C1 segment of cervical spinal cord (tissue), 14 donors: ENCODE measurements around the gene ATP7B.
"Not testable (repeated sequence)": the region's sequence is repeated elsewhere in the genome, so short reads cannot be mapped to it uniquely, and the experiment has no call there.

Source experiments
- DNase-seq, 14 donors: peaks; one replicate each; lab custom pipeline; 2025; lab: John Stamatoyannopoulos, UW

ATP7B gene

GRCh38 chr13:52010890-52011631 is at the start of gene ATP7B:
Gene ATP7B, minus strand, starts transcription at chr13:52011450. Its CDS starts 113 bp downstream, at chr13:52011337.
- DNase-seq = peak in 3 of 14 donors; percentile 34 to 56 (median 43)

GRCh38 chr13:52053460-52053859 is 42.2 kb upstream of the ATP7B start:
- DNase-seq = no peak

- DNase-seq = no peak
Measured at GRCh38 chr13:52051400-52051799, 40.1 kb upstream of the ATP7B start.

DNA sequence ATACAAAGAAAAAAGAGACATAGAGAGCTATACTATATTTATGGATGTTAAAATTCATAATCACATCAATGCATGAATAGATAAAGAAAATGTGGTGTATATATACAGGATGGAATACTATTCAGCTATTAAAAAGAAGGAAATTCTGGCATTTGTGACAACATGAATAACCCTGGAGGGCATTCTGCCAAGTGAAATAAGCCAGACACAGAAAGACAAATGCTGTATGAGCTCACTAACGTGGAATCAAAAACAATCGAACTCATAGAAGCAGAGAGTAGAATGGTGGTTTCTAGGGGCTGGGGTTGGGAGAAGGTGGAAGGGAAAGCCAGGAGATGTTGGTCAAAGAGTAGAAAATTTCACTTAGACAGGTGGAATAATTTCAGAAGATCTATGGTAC is 37.3 kb upstream of the ATP7B start:
- no peak for DNase-seq

- no peak for DNase-seq
Measured at GRCh38 chr13:52047463-52047862, 36.2 kb upstream of the ATP7B start.

- no peak for DNase-seq
Measured at GRCh38 chr13:52043675-52044074, 32.4 kb upstream of the ATP7B start.

DNA sequence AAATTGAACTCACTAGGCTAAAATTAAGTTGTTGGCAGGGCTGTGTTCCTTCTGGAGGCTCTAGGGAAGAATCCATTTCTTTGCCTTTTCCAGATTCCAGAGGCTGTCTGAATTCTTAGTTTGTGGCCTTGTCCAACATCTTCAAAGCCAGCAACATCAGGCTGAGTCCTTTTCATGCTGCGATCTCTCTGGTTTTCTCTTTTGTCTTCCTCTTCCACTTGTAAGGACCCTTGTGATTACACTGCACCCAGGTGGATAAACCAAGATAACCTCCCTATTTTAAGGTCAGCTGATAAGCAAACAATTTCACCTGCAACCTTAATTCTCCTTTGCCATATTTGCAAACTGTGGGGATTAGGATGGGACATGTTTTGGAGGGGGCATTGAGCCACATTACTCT is 24.8 kb upstream of the ATP7B start:
- DNase-seq = no peak

DNA sequence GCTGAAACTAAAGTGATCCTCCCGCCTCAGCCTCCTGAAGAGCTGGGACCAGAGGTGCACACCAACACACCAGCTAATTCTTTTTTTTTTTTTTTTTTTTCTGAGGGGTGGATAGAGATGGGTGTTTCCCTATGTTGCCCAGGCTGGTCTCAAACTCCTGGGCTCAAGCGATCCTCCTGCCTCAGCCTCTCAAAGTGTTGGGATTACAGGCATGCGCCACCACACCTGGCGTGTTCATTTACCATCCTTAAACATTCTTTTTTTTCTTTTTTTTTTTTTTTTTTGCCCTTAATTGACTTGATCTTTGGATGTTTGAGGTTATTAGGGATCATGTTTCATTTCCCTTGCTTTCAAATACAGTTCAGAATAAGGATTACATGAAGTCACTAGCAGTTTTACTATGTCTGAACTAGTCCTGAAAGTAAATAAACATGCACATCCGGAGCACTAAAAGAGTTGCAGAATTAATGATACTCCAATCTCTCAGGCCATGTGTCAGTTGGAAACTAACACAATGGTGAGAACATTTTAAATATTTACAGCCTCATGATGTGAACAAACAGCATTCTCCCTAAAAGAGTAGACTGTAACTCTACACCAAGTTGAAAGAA is 23.5 kb upstream of the ATP7B start:
- DNase-seq = no peak

DNA sequence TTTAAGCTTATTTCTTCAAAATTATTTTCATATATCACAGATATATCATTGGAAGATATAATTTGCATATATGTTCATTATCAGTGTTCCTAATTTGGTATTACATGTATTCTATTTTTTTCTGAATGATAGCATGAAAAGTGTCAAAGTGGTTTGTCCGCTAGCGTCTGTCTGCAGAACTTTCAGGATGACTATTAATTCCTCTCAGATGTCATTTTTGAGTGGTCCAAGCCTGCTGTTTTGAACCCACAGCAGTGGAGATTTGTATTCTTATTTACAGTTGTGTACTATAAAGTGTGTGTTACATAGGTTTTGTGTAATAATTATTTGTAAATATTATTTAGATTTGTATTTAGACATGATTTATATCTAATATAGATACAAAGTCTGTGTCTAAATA is 21.8 kb upstream of the ATP7B start:
- DNase-seq = no peak

GRCh38 chr13:52030401-52030800 is 19.2 kb upstream of the ATP7B start:
- not testable (repeated sequence) for DNase-seq

- no peak for DNase-seq
Measured at GRCh38 chr13:52029569-52029968, 18.3 kb upstream of the ATP7B start.

- no peak for DNase-seq
Measured at GRCh38 chr13:52027832-52028231, 16.6 kb upstream of the ATP7B start.

GRCh38 chr13:52026246-52026626 is 15.0 kb upstream of the ATP7B start:
- DNase-seq = no peak

- DNase-seq = no peak
Measured at GRCh38 chr13:52025475-52026245, 14.4 kb upstream of the ATP7B start.

GRCh38 chr13:52024481-52024880 is 13.2 kb upstream of the ATP7B start, which contains the start of gene UTP14C:
Gene UTP14C, plus strand, starts transcription at chr13:52024691. Its CDS starts 4,114 bp downstream, at chr13:52028805.
- no peak for DNase-seq

DNA sequence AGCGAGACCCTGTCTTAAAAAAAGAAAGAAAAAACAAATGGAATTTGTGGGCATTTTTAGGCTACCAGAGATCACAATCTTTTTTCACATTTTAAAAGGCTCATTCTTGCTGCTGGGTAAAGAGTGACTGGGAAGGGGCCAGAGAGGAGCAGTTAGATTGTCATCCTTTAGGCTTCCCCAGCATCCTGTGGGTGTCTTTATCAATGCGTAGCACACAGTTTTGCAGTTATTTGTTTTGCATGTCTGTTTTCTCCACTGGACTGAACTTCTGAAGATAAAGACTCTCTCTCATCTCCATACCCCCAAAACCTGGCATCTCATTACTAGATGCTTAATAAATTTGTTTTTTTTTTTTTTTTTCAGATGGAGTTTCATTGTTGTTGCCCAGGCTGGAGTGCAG is 11.1 kb upstream of the ATP7B start:
- DNase-seq = no peak

DNA sequence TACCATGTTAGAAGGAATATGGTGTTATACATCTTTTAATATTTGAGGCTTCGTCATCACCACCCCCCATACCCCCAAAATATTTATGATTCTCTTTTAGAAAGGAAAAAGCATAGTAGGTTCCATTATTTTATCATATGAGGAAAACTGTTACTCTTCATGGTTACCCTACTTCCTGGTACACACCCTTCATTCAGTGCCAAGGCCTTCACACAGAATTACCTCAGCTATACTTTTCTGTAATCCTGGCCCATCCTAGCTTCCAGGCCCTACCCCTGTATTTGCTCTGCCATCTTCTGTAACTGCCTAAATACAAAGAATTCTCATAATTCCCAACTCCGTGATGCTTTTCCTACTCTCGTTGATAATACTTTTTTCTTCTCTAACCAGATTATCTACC is 8.9 kb upstream of the ATP7B start:
- no peak for DNase-seq

- DNase-seq = no peak
Measured at GRCh38 chr13:52016296-52016695, 5.0 kb upstream of the ATP7B start.

- no peak for DNase-seq
Measured at GRCh38 chr13:52012512-52012836, 1.2 kb upstream of the ATP7B start.

- peak; percentile 64 to 99 (median 95) for DNase-seq
Measured at GRCh38 chr13:52011632-52012511, 622 bp upstream of the ATP7B start, which contains the start of gene ALG11. Gene ALG11, plus strand, starts transcription at chr13:52012398. Its CDS starts 21 bp downstream, at chr13:52012419.

DNA sequence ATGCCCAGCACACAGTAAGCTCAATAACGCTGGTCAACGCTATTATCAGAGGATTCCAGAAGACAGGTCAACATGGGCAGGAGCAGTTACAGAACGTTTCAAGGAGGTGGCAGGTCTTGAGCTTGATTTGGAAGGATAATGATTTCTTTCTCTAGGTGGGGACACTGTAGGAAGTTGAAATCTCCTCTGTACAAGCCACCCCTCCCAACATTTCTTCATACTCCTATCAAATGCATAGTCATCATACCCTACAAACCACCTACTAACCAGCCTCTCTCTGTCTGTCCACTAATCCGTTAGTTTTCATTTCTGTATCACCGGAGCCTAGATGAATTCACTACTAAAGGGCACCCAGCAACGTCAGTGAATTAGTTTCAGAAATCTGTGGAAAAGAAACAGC is 1.3 kb downstream of the ATP7B start:
- DNase-seq = no peak
